Measurements from ENCODE around the gene MICA.
A peak's percentile ranks its signal among the peaks of the same experiment; 100 is the strongest.

The MICA gene

DNA sequence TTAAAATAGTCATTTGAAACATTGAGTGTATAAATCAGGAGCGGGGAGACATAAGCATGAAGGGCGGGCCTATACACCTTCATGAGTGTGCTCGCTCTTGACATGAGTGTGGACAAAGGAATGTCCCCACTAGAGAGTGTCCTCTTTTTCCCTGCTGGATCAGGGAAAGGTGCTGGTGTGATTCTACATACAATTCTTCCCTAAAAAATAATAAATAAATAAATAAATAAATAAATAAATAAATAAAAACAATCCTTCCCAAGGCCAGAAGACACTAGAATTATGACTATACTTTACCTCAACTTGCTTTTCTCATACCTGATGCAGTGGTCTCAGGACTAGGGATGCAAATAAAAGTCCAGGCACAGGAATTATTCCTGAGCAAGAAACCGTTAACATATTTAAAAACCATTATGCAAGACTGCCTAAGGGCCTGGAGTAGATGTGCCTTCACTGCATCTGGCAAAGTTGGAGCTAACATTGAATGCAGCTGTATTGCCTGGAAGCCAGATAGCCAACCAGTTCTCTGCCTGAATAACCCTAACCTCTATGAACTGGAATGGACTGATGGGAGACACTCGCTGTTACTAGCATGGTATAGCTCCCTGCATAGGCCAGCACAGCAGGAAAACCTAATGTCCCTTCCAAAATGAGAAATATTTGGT, 57.1 kb downstream of the MICA start:
- DNase-seq (ENCODE audit: low read depth, low spot score) = no peak
- in situ Hi-C loops (cut with HindIII; ENCODE audit: low sequenced_read_pairs) = no loop called here
- TF ChIP-seq, protein P1, sequence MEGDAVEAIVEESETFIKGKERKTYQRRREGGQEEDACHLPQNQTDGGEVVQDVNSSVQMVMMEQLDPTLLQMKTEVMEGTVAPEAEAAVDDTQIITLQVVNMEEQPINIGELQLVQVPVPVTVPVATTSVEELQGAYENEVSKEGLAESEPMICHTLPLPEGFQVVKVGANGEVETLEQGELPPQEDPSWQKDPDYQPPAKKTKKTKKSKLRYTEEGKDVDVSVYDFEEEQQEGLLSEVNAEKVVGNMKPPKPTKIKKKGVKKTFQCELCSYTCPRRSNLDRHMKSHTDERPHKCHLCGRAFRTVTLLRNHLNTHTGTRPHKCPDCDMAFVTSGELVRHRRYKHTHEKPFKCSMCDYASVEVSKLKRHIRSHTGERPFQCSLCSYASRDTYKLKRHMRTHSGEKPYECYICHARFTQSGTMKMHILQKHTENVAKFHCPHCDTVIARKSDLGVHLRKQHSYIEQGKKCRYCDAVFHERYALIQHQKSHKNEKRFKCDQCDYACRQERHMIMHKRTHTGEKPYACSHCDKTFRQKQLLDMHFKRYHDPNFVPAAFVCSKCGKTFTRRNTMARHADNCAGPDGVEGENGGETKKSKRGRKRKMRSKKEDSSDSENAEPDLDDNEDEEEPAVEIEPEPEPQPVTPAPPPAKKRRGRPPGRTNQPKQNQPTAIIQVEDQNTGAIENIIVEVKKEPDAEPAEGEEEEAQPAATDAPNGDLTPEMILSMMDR (IDR thresholded peaks at IDR 0.05; ENCODE audit: low read depth, low read length) = no peak
- H3K4me3 ChIP-seq (ENCODE audit: low read depth, low read length) = no peak overlapping the region

DNA sequence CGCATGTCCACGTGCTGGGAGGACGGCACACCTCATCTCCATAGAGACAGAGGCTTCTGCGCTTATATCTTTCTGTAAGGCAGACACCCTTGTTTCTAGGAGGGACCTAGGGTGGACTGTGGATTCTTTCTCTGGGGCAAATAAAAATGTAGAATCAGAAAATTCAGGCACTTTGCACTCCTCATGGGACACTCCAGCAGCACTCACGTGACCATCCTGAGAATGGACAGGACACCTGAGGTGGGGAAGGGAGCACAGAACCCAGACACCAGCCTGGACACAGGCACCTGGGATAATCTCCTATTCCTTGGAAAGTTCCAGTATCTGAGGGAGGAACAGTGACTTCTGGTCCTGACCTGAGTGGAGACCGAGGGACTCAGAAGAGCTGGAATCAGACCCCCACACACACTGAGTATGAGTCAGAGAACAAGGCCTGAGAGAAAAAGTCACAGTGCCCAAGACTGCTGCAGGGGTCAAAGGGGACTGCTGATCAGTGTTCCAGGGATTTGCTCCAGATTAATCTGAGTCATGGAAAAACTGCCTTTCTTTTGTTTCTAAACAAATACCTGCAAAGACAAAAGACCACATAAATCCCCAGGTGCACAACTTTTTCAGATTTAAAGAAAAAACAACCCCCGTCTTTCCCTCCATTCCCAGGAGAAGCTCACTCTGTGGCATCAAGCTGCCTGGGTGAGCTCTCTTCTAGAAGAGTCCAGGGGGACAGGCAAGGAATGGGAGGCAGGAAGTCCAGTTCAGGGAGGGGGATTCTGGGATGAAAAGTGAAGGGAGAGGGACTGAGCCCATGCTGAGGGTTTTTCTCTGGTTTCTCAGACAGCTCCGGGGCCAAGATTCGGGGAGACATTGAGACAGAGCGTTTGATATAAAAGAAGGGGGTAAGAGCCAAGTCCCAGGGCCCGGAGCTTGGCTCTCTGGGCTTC, 58.9 kb downstream of the MICA start:
- DNase-seq (ENCODE audit: low read depth, low spot score) = no peak
- in situ Hi-C loops (cut with HindIII; ENCODE audit: low sequenced_read_pairs) = no loop called here
- no peak overlapping the region for H3K4me3 ChIP-seq (ENCODE audit: low read depth, low read length)
- TF ChIP-seq, protein P1 (IDR thresholded peaks at IDR 0.05; ENCODE audit: low read depth, low read length) = no peak

DNA sequence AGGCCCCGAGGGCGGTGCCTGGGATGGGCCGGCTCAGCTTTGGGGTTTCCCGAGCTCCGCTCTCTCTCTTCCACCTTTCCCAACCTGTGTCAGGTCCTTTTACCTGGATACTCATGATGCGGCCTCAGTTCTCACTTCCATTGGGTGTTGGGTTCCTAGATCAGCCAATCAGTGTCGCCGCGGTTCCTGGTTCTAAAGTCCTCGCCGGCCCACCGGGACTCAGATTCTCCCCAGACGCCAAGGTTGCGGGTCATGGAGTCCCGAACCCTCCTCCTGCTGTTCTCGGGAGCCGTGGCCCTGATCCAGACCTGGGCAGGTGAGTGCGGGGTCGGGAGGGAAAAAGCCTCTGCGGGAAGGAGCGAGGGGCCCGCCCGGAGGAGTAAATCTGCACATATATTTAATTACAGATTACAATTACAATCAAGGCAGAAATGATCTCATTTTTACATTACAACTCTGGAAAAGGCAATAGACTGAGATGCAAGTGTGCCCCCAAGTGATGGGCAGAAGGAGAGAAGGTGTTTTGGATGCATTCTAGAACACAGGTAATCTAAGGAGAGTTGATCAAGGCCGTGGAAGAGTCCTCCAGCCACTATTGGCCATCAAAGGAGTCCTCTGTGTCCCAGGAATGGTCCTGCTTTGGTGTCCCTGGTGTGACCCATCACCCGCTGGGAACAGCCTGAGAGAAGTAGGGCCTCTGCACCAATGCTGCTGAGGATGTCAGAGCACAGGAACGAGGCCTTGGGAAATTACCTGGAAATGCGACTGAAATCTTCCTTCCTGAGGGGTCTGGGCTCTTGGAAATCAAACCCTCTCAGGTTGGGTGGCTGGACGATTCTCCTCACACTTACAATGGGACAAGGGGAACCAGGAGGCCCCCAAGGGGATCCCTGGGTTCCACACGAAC, 59.8 kb downstream of the MICA start:
- in situ Hi-C loops (cut with HindIII; ENCODE audit: low sequenced_read_pairs) = no loop called here
- peak overlapping the region; percentile 17 for H3K4me3 ChIP-seq (ENCODE audit: low read depth, low read length)
- DNase-seq (ENCODE audit: low read depth, low spot score) = peak; percentile 60
- TF ChIP-seq, protein P1 (IDR thresholded peaks at IDR 0.05; ENCODE audit: low read depth, low read length) = no peak

DNA sequence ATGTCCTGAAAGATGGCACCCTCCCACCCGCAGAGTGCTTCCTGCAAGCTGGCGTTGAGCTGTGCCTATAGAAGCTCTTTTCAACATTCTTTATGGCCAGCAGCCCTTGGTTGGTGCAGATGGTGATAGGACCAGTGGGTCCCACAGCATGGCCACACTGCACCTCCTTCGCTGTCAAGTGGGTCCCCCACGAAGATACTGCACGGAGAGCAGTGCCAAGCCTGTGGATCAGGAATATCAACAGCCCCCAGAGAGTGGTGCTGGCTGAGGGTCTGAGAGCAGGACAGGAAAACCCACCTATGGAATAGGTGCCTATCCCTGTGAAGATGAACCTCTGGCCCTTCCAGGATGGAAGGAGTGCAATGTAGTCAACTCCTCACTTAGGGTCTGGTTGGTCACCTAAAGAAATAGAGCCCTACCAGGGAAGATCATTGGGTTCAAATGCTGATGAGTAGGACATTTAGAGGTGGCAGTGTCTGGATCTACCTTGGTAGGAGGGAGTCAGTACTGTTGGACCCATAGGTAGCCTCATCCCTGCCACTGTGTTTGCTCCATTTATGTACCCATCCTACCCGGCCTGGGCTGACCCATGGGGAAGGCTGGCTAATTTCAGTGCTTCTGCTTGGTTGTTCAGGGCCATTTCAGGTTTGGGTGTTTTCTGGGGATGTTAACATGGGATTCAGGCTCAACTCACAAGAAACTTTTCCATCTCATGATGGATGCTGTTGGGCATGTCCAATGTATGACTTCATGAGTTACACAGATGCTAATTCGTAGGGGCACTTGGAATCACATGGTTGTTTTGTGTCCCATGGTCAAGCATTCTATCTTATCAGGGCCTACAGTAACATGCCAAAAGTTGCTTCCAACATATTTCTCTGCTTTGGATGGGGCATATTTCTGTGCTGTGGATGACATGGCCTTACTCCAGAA, 61.1 kb downstream of the MICA start:
- TF ChIP-seq, protein P1 (IDR thresholded peaks at IDR 0.05; ENCODE audit: low read depth, low read length) = no peak
- in situ Hi-C loops (cut with HindIII; ENCODE audit: low sequenced_read_pairs) = no loop called here
- H3K4me3 ChIP-seq (ENCODE audit: low read depth, low read length) = no peak overlapping the region
- DNase-seq (ENCODE audit: low read depth, low spot score) = no peak

Measured in astrocyte of the spinal cord (primary cell).